Stimulated activated CD4-positive, alpha-beta T cell treated with anti-CD3 and anti-CD28 coated beads, Interleukin-1b, Interleukin-23, amount 100 ng/mL, for 1 hour (primary cell): ENCODE measurements around the gene PLCH1.

ENCODE experiments used
- DNase-seq, 2 donors: peaks; one replicate each; pipeline ENCODE4 v3.0.0-alpha.2; 2020; ENCODE audit warnings: low read depth in 2 of 2

PLCH1 gene

DNA sequence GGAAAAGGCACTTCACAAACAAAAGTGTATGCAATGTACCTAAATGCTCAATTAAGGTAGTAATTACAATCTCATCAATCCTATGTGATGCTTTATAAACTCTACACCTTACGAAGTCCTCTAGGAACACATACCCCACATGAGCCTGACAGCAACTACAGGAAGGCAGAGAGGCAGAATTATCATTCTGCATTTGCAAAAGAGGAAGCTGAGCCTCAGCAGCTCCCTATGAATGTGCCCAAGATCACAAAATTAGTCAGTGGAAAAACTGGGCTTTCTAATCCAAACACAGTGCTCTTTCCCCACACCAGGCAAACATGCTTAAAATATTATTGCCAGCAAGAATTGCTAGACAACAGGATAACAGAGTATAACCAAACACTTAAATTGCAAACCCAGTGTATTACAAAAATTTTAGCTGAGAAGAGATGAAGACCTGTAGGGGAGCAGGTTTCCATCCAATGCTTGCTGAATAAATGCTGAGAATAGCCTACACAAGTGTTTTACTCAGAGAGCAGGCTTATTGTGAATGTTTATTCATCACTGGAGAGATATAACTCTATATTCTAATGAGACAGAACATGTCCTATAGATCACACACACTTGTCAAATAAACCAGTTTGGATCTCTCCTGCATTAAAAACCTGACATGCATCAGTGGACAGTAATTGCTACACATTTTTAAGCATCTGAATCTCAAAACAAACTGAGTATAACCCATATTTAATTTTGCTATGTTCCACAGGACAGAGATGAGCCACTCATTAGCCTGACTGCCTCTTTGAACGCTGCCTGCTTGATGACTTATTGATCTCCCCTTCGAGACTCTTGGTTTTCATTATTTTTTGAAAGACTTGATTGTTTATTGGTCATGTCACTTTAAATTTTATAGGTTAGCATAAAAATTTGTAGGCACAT lies 62.2 kb downstream of the PLCH1 start:
- no peak for DNase-seq

DNA sequence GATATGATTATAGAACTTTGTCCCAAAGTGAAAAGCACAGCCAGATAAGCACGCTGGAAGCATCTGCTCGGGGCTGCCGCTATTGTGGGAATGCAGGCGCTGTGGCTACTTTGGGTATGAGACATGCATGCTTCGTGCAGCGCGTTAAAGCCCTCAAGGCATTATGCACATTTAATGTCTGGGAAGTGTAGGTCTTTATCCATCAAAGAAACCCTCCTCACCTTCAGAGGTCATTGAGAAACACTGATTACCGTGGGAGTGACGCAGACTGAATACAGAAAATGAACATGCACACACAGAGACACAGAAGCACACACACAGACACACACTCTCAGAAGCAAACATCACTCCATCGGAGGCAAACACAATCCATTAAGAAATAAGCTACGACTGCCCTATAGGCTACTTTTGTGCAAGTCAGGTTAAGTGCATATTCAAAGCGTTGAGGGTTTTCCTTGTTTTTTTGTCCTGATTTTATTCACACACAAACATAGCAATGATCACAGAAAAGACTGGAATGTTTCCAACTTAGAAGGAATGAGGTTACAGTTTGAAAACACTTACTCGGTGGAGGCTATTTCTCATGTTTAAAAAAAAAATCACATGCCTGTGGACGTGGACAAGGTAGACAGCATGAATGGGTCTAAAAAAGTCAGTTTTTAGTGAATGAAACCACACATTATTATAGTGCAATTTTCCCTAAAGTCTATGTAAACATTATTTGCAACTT lies 68.5 kb downstream of the PLCH1 start:
- no peak for DNase-seq

DNA sequence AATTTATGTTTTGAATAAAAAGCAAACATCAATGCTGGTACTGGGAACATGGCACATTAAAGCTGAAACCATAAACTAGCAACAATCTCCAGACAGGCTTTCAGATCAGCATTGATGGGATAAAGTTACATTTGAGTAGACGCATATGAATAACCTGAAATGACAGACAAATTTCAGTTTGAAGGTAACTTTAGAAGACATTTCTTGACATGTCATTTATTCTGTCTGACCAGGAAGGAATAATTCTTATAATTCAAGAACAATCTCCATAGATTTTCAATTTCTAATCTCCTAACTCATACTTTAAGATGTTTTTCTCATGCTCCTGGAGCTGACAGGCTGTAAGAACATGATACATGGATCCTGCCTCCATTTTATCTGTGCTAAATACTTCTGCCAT lies 69.8 kb downstream of the PLCH1 start:
- DNase-seq = no peak

DNA sequence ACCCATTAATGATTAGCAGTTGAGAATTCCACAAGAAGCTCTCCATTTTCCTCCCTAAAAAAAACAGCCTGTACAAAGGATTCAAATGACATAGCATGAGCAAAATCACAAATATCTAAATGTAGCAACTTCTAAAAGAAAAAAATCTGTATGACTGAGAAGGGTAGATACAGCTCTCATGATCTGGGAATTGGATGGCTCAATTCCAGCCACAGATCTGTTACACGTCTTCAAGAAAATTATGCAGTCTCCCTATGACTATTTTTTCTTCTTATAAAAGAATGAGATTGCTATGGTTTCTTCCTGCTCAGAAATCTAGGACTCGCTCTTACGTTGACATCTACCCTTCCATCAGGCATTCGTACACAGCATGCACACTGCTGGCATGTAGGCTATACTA lies 71.5 kb downstream of the PLCH1 start:
- DNase-seq = no peak

DNA sequence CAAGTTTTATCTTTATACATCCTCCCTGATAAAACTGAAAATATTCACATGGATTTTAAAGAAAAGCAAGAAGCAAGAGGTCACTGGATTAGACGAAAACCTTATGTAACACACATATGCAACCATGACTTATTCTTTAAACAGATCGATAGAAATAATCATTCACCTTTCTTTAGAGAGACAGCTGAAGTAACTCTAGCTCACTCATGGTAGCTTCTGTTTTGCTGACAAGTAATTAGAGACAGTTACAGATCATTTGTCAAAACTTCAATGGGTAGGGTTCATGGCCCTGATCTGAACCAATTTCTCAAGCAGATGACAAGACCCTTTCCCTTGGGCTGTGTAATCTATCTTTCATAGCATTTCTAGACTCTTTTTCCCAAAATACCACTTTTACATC lies 74.5 kb downstream of the PLCH1 start:
- no peak for DNase-seq

DNA sequence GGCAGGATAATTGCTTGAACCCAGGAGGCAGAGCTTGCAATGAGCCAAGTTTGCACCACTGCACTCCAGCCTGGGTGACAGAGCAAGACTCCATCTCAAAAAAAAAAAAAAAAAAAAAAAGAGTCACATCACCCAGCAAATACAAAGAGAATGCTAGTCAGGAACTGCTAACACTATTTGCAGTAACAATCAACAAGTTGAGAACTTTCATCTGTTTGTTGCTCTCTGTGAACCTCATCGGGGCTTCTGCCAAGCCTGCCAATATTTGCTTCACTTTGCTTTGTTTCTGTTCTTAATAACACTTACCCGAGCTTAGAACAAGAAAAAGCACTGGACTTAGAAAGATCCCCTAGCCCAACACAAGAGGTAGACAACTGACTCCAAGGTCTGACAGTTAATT lies 76.9 kb downstream of the PLCH1 start:
- no peak for DNase-seq

DNA sequence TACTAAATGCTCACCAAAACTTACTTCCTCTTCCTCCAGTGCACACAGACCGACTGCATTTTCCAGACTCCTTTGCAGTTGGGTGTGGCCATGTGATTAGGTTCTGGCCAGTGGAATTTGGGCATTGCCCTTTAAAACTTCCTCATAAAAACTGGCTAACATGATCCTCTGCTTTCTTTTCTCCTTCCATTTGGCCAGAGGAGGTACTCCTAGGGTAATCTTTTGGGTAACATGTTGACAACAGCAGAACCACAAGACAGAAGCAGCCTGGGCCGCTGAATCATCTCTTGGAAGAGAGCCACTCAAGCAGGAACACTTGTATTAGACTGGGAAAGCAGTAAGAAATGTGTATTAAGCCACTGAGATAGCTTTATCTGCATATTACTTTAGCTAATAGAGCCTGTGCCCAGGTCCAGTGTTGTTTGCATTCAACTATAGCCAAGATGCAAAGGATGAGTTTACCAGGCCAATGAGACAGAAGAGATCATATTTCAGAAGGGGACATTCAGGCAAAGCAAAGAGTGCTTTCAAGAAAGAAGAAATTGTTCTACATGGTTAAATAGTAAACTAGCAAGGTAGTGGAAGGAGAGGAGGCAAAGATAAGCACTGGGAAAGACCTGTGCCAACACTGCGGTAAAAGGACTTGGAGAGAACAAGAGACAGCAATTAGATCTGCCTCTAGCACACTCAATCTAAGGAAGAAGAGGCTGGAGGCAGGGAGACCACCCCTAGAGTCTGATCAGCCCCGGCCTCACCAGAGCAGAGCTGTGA lies 79.8 kb downstream of the PLCH1 start:
- no peak for DNase-seq

DNA sequence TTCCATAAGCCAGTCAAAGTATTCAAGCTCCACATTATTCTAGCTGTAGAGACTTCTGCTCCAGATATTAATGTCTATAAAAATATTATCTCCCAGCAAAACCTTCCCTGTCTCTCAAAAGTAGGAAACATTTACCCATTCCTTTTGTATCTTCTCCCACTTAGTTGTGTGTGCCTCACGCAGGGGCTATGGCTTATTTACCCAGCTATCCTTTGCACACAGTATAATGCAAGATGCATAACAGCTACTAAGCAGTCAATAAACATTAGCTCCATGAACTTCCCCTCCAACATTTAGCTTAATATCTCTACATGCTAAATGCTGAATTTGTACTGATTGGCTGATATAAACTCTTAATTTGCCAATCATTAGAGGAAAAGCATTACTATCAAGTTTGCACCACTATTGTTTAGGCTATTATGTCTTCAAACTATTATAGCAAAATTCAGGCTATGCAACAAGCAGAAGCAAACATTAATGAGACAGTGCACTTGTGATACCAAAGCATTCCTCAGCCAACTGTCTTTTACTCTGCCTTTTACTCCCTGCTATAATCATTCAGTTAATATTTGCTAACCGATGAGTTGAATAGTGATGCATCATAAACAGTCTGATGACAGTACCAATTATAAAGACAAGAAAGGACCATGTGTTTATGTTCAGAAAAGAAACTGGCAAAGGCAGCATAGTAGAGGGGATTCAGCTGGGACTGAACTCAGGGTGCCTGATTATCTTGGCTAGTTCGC lies 81.2 kb downstream of the PLCH1 start:
- no peak for DNase-seq

DNA sequence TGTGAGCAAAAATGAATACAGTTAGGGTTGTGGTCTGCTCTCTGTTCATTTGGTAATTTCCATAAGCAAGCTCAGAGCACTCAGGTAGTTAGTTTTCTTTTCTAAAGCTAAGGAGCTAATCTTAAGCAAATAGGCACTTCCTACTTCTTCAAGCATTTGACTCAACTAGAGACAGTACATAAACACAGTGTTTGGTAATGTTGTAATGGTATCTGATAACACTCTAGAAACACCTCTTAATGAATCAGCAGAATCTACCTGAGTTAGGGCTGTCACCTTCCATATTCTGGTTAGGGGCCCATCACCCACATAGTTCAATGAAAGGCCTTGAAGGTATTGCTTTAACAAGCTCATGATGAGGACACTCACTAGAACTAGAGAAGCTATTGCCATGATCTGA lies 83.1 kb downstream of the PLCH1 start:
- no peak for DNase-seq

DNA sequence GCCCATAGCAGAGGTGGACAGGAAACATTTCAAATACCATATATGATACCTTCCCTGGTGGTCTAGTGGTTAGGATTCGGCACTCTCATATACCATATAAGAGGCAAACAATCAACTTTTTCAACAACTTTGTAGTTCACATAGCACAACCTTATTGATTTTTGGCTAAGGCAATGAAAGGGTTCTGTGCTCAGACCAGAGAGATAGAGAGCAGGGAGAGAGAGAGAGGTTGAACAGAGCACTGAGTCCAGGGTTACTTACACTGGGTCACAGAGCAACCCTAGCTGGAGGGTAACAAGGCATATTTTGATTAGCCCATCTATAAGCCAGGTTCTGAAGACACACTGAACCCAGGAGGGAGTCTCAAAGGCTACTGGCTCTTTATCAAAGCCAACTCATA lies 83.8 kb downstream of the PLCH1 start:
- no peak for DNase-seq

DNA sequence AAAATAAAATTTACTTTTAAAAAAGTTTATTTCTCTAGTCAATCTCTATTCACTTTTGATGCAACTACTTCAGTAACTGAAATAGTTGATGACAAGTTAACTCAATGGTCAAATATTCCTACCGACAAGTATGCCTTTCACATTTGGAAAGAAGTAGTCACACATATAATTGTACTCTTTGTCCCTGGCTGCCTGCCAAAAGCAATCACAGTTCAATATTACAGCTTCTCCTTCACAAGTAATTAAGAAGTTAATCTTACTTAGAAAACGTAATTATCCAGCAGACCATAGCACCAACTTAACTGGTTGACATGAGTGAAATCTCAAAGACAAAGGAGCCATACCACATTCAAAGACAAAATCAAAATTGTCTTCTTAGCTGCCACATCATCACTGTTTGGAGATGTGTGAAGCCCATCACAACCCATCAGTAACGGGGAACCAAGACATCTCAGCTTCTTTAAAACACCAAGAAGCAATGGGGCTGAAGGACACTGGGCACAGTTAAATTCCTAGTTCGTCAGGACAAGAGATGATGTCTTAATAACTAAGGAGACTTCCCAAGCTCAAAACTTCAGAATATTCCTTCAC lies 86.1 kb downstream of the PLCH1 start:
- no peak for DNase-seq

DNA sequence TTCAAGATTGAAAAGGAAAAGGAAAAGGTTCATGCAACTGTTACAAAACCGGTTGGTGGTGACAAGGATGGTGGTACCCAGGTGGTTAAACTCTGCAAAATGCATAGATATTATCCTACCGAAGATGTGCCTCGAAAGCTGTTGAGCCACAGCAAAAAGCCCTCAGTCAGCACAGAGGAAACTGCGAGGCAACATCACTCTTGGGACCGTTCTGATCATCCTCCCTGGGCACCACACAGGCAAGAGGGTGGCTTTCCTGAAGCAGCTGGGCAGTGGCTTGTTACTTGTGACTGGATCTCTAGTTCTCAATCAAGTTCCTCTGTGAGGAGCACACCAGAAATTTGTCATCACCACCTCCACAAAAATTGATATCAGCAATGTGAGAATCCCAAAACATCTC lies 86.9 kb downstream of the PLCH1 start:
- no peak for DNase-seq

DNA sequence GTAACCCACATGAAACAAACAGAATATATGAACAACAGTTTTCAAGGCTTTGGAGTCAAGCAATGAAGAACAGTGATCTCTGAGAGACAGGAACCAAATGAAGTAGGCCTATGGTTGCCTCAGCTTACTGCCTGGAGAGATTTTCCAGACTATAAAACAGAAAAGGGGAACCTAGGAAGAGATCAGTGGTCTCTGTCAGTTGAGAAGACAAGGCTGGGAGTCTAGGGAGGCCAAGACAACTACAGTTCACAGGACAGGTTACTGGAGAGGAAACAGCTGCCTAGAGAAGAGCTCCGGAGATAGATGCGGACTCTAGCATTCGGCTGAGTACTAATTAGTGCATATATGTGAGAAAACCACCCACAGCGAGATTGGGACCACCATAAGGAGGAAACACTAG lies 87.7 kb downstream of the PLCH1 start:
- no peak for DNase-seq

DNA sequence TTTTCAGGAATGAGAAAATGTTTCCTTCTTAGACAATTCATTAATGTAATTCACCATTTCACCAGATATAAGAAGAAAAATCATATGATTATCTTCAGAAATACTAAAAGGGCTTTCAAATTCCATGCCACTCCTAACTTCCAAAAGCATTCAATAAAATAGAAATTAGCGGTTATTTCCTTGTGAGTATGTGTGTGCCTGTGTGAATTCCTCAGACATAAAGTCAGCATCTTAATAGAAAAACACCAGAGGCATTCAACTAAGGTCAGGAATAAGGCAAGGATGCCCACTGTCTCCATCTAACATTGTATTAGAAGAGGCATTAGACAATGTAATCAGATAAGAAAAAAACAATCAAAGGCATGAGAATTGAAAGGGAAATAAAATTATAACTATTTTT lies 88.4 kb downstream of the PLCH1 start:
- DNase-seq = no peak

DNA sequence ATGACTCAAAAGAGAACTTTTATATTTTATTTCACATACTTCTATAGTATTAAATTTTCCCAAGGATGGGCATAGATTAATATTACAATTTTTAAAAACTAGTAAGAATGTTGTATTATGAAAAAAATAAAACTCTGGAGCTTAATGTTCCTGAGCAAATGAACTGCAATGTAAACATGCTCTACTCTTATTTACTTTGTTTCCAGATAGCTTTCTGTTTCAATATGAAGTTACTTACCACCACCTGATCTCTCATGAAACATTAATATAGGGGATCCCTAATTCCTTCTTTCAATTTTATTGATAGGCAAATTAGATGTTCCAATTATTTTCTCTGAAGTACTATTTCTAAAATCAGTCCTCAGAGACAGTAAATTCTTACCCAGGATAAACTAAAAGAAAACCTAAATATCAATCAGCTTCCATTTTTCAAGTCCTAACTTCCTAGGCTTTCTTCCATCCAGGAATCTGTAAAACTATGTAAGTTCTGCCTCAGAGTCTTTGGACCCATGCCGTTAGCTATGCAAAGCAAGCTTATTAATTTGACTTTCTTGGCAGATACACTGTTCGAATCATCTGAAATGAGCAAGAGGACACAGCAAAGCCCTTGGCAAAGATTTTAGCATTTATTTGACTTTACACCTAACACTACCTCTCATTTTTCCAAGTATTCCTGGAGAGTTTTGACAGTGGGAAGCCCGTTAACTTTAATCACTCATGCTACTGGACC lies 93.2 kb downstream of the PLCH1 start:
- no peak for DNase-seq

DNA sequence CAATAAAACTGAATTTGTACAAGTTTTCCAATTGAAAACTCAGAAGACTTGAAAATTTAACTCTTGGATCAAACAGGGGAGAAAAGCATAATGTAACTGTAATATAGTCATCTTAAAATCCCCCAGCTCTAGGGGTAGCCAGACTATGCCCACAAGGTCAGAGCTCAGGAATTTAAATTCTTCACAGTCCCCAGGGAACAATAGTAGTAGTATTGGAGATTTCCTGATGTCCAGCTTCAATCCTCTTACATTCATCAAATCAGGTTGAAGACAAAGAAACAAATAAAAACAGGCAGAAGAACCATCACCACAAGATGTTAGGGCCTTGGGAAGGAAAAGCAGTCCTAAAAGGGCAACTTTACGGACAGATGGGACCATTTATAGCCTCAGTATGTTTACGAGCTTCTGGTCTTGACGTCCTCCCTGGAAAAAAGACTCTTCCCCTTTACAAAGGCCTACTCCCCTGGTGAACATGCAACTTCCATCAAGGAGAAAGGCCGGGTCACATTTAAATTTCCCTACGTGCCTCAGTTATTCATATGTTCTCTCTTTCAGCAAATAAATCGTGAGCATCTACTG lies 96.8 kb downstream of the PLCH1 start:
- no peak for DNase-seq

DNA sequence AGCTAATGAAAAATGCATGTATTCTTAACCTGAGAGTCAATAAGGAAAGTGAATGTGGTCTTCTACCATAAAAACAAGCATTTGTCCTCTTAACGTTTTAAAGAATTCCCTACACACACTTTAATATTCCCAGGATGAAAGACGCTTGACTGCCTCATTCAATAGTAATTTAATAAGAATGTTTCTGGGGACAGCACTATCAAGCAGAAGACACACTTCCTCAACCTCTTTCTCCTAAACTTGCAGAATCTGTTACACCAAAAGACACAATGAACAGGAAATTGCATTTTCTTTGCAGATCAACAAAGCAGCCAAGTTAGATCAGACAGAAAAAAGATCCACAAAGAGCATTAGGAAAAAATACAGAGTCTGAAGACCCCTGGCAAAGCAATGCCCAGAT lies 97.7 kb downstream of the PLCH1 start:
- DNase-seq = no peak

DNA sequence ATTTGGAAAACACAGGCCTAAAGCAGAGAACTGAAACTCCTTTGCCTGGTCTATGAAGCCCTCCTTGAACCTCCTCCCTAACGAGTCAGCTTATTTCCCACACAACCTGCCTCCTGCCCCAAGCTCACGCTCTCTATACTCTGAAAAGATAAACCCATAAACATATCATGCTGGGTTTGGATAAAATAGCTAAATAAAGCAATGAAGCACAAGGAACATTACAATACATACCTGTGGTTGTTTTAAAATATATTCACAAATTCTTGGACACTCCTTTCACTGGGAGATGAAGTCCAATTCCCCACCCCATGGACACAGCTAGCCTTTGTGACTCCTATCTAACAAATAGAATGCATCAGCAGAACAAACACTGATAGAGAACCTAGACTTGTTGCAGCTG lies 98.2 kb downstream of the PLCH1 start:
- no peak for DNase-seq

DNA sequence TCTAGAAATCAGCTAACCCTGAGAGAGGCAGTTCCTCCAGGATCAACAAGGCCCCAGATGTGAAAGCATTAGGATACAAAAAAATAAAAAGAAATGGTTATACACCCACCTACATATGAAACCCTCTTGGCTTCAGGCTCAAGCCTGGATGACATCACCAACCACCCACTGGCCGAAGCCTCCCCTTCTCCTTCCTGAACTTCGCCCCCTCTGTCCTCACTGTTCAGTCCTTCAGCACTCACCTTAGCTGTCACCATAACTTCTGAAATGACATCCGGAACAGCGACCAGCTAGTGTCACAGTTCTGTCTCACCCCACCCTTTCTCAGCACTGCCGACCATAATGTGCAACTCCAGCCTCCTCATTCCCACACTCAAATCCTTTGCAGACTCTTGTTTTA lies 98.7 kb downstream of the PLCH1 start:
- no peak for DNase-seq

DNA sequence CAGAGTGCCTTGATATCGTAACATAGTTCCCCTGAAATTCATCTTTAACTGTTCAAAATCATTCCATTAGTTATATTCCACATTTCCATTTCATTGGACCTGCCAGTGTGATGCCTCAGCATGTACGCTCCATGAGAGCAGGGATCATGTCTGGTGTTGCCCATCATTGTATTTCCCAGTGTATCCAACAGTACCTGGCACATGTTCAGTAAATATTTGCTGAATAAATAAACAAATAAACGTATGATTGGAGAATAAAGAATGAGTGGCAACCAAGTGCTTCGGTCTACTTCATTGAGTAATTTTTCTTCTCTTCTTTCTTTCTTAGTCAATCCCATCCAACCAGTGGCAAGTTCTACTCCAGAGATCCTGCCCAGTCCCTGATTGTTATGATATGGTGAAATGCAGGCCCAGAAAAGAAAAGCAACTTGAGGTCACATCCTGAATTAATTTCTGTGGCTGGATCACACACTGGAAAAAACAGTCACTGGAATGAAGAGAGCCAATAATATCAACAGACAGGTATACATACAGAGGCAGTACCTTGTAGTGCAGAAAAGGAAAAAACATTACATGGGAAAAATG lies 101.2 kb downstream of the PLCH1 start:
- DNase-seq = no peak
